Measurements from ENCODE around the gene CPT2. TPM values are rescaled to one million over a fixed set of nuclear protein-coding genes. Genes with fewer than 3 reads are reported as not detected.

Gene CPT2
- total RNA-seq, 1 donor from 2014 or later: 15.5 TPM

DNA sequence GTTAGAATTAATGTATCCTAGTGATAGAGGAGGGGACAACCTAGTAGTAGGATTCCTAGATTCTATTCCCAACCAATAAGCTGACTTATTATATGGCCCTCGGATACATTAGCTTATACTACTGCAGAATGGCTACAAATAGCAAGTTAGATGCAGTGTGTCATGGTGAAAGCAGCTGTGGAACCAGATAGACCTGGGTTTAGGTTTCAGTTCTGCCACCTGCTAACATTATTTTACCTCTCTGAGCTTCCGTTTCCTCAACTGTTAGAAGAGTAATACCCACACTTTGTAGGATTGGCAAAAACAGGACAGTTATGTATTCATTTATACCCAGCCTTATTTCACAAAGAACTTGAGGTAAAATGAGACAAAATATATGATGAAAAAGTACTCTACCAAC lies 63.3 kb downstream of the CPT2 start:
- Mint-ChIP-seq H3K27me3 (ENCODE audit: low read depth) (no peaks in the 10 kb centered on the region), H3K27ac (no peak overlapping the region), H3K9me3 (no peaks in the 10 kb centered on the region), H3K36me3 (no peaks in the 10 kb centered on the region), H3K4me1 (no peaks in the 10 kb centered on the region), H3K4me3 (no peak overlapping the region)
- TF ChIP-seq, protein P1, sequence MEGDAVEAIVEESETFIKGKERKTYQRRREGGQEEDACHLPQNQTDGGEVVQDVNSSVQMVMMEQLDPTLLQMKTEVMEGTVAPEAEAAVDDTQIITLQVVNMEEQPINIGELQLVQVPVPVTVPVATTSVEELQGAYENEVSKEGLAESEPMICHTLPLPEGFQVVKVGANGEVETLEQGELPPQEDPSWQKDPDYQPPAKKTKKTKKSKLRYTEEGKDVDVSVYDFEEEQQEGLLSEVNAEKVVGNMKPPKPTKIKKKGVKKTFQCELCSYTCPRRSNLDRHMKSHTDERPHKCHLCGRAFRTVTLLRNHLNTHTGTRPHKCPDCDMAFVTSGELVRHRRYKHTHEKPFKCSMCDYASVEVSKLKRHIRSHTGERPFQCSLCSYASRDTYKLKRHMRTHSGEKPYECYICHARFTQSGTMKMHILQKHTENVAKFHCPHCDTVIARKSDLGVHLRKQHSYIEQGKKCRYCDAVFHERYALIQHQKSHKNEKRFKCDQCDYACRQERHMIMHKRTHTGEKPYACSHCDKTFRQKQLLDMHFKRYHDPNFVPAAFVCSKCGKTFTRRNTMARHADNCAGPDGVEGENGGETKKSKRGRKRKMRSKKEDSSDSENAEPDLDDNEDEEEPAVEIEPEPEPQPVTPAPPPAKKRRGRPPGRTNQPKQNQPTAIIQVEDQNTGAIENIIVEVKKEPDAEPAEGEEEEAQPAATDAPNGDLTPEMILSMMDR (IDR thresholded peaks at IDR 0.05; ENCODE audit: unreplicated experiment): no peak
- DNase-seq (ENCODE audit: low spot score in 2 of 2, unreplicated experiment in 2 of 2): no peak

- H3K27ac Mint-ChIP-seq: no peak overlapping the region
- TF ChIP-seq, protein P1 (IDR thresholded peaks at IDR 0.05; ENCODE audit: unreplicated experiment): no peak
- no peaks in the 10 kb centered on the region for H3K9me3 Mint-ChIP-seq
- no peaks in the 10 kb centered on the region for H3K4me1 Mint-ChIP-seq
- H3K36me3 Mint-ChIP-seq: no peaks in the 10 kb centered on the region
- H3K27me3 Mint-ChIP-seq (ENCODE audit: low read depth): no peaks in the 10 kb centered on the region
- no peak for DNase-seq (ENCODE audit: low spot score in 2 of 2, unreplicated experiment in 2 of 2)
- no peak overlapping the region for H3K4me3 Mint-ChIP-seq
These were observed 64.1 kb downstream of the CPT2 start for GRCh38 chr1:53260631-53261247.

- H3K36me3 Mint-ChIP-seq: no peaks in the 10 kb centered on the region
- H3K4me1 Mint-ChIP-seq: no peaks in the 10 kb centered on the region
- TF ChIP-seq, protein P1 (IDR thresholded peaks at IDR 0.05; ENCODE audit: unreplicated experiment): no peak
- H3K9me3 Mint-ChIP-seq: no peaks in the 10 kb centered on the region
- H3K27me3 Mint-ChIP-seq (ENCODE audit: low read depth): no peaks in the 10 kb centered on the region
- no peak overlapping the region for H3K27ac Mint-ChIP-seq
- no peak for DNase-seq (ENCODE audit: low spot score in 2 of 2, unreplicated experiment in 2 of 2)
- no peak overlapping the region for H3K4me3 Mint-ChIP-seq
These were observed 65.4 kb downstream of the CPT2 start for GRCh38 chr1:53262000-53262399.

Other genes starting within 250 kb of the CPT2 start
- 4.5 to 4.6 TPM (median 4.6 TPM) in 3 replicates for gene PODN, start 134.6 kb upstream of the CPT2 start, total RNA-seq
- gene SLC1A7, start 54.2 kb upstream of the CPT2 start, total RNA-seq: 0.09 TPM in 1 of 3 replicates, not detected in the others
- gene CZIB, start 23.8 kb downstream of the CPT2 start, total RNA-seq: 52.6 to 61.0 TPM (median 55.2 TPM) in 3 replicates
- 57.6 to 61.1 TPM (median 59.0 TPM) in 3 replicates for gene MAGOH, start 41.7 kb downstream of the CPT2 start, total RNA-seq
- 18.2 to 19.9 TPM (median 19.2 TPM) in 3 replicates for gene LRP8, start 131.2 kb downstream of the CPT2 start, total RNA-seq